22Rv1 (cell line): ENCODE results near the gene FAM81A.

Source experiments
- CTCF ChIP-seq: fragments of 450-650 bp; IDR thresholded peaks from 2 replicates; pipeline ENCODE4 v1.5.1; 2017; ENCODE audit warnings: mild to moderate bottlenecking
- ZFX ChIP-seq: fragments of 450-650 bp; IDR thresholded peaks from 2 replicates; pipeline ENCODE4 v1.6.1; 2017; ENCODE audit warnings: antibody characterized with exemption, borderline replicate concordance

GRCh38 chr15:59456114-59456513, 18.1 kb downstream of the FAM81A start:
- TF ChIP-seq CTCF (no peak), ZFX (no peak)
